Midbrain (tissue), 1 donor: ENCODE results near the gene HOXA11.
A peak's percentile ranks its signal among the peaks of the same experiment; 100 is the strongest.

Experiments used
- DNase-seq: peaks from one replicate; lab custom pipeline; 2025; lab: John Stamatoyannopoulos, UW

Gene HOXA11

DNA sequence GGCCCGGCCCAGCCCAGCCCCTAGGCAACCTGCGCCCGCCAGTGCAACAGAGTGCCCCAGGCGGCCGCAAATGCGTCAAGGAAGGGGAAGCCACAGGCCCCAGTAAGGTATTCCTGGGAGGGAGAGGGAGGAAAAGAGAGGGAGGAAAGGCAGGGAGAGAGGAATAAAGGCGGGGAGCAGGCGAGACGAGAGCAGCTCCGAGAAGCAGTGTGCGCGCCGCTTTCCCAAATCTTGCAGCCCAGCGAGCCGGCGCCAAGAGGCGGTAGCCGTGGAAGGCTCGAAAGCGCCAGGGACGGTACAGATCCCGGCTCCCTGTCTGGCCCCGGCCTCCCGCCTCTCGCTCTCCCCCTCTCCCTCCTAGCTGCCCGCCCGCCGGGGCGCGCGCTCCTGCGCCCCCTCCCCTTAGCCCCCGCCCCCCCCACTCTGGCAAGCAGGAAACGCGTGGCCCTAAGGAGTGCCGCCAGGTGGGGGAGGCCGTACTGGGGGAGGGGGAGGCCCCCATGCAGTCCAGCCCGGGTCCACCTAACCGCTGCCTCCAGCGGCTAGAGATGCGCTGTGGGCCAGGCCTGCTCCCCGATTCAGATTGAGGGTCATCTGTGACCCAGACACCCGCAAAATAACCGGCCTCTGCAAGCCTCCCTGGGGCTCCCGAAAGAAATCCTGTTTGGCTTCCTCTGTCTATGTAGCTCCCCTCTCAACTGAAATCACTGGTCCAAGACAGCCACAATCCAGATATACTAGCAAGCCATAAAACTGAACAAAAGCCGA is 15.2 kb downstream of the HOXA11 start:
- no peak for DNase-seq

DNA sequence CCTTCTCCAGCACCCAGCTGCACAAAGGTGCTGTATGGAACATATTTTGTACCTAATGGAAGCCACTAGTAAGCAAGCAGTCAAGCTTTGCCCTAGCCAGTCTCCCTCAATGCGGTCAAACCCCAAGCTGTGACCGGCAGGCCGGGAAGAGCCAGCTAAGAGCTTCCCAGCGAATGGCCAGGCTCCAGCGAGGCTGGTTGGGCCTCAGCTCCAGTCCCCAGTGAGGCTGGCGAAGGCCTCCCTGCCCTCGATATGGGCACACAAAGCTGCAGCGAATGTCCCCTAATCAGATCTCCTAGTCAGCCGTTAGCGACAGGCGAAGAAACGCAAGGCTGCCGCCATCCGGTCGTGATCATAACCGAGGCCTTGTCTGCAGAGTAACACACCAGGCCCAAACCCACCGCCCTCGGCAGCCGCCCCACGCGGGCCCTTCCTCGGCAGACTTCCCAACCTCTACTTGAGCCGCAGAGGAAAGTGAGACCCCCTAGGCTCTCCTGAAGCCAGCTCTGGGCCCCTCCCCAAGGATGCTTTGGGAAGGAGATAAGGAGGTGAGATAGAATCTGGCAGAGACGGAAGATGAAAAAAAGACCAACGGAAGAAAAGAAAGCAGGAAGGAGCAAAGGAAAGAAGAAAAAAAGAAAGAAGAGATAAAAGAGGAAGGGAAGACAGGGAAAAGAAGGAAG is 16.6 kb downstream of the HOXA11 start:
- DNase-seq = no peak

DNA sequence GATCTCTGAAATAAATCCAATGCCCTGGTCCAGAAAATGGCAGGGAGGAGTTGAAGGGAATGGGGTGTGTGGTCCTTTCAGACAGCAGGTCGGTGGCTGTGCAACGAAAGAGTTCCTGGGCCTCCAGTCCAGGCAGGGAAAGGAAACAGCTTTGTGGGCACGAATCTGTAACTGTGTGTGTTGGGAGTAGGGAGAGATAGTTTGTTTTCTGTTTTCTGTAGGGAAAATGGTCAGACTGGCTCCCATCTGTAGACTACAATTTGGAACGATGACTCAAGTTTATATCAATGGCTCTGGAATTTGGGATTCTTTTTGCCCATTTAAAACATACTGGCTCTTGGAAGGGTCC is 17.1 kb downstream of the HOXA11 start:
- DNase-seq = no peak

DNA sequence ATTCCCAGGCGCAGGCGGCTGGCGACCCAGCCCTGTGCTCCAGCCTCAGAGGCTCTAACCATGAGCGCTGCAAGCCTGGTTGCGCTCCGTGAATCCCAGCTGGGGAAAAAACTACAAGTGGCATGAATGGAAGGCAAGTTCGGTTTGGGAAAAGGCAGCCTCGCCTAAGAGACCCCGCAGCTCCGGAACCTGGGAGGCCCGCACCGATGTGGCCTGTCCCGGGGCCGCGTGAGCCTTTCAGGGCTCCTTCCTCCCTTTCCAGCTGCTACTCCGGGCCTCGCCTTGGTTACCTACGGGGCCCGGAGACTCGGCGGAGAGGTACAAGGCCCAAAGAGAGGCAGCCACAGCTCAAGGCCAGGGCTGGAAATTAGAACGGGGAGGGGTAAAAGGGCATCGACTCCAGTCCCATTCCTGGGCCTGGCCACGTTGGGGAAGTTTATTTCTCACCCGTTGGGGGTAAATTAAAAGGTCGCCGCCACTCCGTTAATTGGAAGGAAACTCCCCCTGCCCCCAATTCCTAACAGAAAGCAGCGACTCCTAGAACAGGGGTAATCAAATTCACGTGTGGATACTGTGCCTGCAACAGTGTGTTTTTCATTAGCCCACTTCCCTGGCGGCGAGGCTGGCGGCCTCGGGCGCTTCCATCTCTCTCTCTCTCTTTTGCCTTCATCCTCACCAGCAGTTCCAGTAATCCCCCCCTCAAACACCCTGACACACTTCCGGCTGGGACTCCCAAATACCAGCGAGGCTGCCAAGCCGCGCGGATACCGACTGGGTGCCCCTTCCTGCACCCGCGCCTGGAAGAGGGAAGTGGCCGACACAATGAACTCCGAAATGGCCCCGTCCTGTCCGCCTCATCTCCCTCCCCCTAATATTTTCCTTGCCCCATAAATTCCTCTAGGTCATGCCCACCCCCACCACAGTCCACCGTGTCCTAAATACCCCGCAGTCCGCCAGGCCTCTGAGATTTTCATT is 18.2 kb downstream of the HOXA11 start:
- no peak for DNase-seq

DNA sequence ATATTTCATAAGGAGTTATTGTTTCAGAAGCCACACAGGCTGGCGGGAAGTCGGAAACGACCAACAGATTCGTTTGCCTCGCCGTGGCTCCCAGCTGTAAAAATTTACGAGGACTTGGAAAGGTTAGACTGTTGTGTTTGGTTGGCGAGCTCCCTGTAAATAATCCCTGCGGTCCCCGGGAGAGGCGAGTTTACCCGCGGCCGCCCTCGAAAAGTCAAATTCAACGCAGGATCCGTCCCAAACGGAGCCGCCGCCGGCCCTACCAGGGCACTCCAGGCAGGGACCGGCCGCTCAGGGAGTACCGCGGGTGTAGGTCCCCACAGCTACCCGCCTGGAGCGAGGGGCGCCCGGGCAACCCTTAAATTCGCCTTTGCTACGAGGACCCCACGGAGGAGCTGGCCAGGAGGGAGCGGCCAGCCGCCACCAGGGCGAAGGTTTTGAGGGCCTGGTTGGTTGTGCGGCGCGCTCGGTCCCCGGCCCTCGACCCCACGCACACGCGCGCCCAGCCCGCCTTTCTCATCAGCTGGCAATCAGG is 19.0 kb downstream of the HOXA11 start:
- DNase-seq = no peak

DNA sequence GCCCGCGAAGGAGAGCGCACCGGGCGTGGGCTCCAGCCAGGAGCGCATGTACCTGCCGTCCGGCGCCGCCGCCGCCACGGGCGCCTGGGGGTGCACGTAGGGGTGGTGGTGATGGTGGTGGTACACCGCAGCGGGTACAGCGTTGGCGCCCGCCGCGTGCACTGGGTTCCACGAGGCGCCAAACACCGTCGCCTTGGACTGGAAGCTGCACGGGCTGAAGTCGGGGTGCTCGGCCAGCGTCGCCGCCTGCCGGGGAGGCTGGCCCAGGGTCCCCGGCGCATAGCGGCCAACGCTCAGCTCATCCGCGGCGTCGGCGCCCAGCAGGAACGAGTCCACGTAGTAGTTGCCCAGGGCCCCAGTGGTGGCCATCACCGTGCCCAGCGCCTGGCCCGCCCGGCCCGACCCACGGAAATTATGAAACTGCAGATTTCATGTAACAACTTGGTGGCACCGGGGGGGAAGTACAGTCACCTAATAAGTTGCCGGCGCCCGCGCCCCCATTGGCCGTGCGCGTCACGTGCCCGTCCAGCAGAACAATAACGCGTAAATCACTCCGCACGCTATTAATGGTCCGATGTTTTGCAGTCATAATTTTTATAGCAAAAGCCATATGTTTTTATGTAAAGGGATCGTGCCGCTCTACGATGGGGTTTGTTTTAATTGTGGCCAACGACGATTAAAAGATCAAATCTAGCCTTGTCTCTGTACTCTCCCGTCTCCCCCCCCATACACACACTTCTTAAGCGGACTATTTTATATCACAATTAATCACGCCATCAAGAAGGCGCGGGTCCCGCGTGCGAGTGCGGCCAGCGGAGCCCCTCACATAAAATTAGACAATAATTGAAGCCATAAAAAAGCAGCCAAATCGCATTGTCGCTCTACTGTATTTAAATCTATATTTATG is 19.7 kb downstream of the HOXA11 start, which contains the start of gene HOXA9:
TSS of gene HOXA9 (minus strand) at position 449 of the 907 bp plus-strand sequence. CDS start at position 369, 80 bp downstream.
- no peak for DNase-seq

DNA sequence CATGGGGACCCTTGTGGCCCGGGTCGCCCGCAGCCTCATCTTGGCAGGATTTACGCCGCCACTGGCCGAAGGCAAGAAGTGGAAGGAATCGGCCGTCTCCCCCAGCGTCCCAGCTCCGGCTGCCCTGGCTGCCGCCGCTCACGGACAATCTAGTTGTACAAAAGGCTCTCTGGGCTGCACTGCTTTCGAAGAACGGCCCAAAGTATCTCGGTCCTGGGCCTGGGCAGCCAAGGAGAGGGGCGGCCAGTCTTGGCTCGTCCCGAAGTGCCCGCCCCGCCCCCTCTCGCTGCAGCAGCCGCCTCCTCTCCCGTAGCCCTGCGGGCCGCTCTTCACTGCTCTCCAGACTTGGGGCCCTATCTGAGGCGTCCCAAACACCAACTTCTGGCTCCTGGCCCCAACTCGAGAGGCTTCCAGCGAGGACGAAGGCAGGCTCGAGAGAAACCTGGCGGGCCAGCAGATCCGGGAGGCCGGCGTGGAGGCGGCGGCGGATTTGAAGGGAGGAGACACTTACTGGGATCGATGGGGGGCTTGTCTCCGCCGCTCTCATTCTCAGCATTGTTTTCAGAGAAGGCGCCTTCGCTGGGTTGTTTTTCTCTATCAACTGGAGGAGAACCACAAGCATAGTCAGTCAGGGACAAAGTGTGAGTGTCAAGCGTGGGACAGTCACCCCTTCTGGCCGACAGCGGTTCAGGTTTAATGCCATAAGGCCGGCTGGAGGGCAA is 20.5 kb downstream of the HOXA11 start:
- no peak for DNase-seq

DNA sequence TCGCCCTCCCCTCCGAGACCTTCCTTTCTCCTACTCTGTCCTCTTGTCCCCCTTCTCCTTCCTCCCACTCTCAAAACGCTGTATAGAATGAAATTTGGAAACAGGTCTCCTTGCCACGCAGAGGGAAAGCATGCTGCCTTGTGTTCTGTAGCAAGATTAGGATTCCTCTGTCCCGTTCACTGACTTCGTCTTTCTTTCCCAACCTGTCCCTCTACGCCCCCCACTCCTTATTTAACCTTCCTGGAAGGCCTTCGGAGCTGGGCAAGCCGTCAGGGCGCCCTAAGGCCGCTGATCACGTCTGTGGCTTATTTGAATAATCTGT is 21.0 kb downstream of the HOXA11 start:
- no peak for DNase-seq

DNA sequence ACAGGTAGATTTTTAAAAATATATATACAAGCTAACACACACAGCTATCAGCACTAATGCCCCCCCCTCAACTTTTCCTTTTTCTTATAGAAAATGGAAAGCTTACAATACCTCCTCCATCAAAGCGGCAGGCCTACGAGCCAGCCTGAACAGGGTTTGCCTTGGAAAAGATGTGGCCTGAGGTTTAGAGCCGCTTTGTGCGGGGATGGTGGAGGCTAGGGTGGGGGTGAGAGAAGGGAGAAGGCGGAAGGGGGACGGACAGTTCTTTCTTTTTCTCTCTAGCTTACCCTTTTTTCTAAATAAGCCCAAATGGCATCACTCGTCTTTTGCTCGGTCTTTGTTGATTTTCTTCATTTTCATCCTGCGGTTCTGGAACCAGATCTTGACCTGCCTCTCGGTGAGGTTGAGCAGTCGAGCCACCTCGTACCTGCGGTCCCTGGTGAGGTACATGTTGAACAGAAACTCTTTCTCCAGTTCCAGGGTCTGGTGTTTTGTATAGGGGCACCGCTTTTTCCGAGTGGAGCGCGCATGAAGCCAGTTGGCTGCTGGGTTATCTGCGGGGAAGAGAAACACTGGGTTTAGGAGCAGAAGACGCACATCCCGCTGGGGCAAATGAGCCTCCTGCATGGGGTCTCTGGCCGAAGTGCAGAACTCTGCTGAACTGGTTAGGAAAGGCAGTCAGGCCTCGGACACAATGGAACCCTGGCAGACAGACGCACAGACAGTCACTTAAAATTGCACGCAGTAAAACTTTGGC is 21.6 kb downstream of the HOXA11 start:
- no peak for DNase-seq

DNA sequence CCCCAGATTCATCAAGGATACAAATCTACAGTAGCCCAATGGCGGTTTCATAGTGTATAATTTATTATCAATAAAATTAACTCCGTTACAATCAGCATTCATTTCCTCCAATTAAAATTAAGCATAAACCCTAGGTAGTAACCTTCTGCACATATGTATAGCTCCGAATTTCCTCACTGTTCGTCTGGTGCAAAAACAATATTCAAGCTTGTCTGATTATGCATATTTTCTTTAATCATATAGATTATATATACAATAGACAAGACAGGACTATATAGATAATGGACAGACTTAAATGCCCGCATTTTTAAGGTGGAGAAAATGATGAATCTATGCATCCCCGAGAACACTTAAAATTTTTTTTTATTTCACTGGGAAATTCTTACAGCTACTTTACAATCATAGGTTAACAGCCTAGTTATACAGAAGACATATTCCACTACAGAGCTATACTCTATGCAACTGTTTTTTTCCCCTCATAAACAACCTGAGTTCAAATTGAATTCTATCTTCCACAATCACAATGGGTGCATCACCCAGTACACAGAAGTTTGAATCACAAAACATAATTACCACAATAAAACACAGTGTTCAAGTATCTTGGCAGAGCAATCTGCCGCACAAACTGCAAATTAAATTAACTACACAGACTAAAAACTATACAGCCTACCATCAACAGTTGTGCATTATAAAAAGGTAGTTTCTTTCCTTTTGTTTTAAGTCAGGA is 22.3 kb downstream of the HOXA11 start:
- no peak for DNase-seq

DNA sequence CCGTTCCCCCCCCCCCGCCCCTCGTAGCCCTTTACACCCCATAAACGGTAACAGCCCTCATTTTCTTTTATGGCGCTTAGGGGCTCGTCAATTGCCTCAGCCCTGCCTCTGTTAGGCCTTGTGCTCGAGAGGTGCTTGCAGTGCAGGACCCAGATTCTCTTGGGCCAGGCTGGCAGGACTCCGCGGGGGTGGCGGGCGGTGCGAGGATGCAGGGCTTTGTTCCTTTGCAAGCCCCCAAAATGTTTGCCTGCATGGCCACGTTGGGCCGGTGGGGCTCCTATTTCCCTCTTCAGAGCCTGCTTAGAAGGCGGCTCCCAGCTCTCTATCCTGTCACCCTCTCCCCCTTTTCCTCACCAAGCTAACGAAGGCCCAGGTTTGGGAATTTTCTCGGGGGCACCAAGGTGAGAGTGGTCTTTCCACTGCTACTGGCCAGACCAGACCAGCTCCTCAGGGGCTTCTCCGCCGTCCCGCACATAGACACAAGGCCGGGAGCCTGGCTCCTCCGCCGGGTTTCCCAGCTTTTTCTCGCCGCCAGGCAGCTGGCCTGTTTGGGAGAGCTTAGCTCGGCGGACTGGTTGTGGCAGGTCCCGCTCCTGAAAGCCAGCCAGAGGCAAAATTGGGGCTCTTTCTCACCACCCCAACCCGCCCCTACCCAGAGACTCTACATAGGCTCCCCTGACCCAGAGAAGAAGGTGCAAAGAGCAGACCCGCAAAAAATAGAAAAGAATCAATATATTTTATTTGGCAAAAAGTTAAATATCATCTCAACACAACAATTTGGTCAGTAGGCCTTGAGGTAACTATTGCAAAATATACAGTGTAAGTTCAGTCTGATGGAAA is 23.1 kb downstream of the HOXA11 start:
- DNase-seq = no peak

DNA sequence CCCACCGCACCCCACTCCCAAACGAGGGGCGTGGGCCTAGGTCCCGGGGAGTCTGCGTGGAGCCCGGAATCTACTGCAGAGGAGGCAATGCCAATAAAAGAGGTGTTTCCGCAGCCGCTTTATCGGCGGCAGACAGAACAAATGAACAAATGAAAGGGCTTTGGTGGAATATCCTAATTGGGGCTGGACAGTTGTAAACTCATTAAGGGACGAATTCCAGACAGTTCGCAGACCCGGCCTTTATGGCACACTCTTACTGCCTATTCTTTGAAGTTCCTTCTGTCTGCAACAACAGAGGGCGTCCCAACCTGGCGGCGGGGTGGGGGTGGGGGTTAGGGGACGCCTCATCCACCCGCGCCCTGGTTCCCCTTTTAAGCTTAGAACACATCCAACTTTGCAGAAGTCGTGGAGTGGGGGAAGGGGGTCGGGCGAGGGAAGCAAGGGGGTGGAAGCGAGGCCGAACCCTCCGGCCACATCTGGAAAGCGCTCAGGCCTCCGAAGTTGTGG is 23.8 kb downstream of the HOXA11 start:
- no peak for DNase-seq

DNA sequence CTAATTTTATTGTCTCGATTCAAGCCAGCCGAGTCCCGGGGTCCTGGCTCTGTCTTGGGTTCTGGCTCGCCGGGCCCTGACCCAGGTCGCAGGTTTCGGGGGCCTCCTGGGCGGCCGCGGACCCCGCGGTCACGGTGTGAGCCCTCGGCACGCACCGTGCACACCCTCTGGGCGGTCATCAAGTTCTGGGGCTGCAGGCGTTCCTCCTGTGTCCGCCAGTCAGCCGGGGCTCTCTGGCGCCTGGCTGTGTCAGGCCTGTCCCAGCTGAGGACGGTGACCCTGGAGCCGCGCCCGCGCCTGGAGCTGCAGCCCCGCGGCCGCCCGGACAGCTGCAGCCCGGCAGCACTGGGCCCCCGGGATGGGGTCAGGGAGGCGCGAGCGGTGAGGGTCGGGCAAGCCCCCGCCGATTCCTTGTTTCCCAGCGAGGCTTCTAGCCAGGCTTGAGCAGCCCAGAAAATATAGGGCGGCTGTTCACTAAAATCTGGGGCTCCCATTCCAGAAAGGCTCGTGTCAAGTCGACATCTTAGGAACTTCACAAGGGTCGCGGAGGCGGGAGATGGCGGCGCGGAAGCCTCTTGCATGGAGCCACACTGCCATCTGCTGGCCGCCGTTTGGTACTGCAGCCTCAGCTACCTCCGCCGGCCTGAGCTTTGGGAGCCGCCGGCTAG is 24.4 kb downstream of the HOXA11 start:
- peak; percentile 73 for DNase-seq

DNA sequence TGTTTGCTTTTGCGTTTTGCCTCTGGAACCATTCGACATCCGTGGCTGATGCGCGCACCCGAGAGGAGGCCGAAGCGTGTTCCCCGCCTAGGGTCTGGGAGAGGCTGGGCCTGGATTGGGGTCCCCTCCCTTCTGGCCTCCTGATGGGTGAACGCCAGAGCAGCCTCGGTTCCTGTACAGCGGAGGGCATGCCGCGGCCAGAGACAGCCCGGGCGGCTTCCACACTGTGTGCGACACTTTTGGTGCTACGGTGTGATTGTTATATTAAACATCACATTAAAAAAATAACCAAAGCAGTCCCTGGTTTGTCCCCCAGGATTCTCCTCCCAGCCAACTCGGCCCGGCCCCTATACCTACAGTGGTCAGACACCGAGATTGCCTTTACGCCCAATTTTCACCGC is 24.9 kb downstream of the HOXA11 start:
- DNase-seq = no peak

DNA sequence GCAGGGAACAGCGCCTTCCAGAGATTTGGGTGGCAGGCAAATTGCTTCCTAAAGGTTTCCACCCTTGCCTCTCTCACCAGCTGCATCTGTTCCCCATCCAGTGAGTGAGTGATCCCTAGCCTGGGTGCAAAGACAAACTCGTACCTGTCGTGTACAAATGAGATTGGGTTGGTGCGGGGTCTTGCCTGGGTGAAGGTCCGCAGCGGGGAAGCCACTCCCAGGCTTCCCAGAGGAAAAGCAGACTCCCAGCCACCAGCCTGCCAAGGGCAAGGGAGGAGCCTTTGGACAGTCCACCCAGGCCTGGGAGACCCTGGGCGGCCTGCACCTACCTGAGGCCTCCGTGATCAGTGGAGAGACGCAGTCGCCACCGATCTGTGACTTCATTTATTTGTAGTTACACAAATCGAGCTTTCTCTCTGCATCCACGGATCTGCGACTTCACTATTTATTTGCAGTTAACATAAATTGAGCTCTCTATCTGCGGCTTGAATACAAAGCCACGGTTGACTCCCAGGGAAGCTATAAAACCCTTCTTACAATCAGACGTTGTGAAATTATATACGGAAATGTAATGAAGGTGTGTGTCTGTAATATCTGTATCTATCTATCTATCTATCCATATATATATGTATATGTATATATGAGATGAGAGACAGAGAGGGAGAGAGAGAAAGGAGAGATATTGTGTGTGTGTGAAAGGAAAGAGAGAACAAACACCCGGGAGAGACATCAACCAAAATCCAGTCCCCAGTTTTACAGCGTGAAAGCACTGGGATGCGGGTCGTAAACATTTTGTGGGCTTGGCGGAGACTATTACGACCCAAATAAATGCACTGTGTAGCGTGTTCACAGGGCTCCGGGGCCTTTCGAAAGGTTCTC is 25.5 kb downstream of the HOXA11 start:
- no peak for DNase-seq
